Measurements from ENCODE around the gene USP17L28.
A peak's percentile ranks its signal among the peaks of the same experiment; 100 is the strongest.
"Not testable (repeated sequence)": the region's sequence is repeated elsewhere in the genome, so short reads cannot be mapped to it uniquely, and the experiment has no call there.

Gene USP17L28, protein sequence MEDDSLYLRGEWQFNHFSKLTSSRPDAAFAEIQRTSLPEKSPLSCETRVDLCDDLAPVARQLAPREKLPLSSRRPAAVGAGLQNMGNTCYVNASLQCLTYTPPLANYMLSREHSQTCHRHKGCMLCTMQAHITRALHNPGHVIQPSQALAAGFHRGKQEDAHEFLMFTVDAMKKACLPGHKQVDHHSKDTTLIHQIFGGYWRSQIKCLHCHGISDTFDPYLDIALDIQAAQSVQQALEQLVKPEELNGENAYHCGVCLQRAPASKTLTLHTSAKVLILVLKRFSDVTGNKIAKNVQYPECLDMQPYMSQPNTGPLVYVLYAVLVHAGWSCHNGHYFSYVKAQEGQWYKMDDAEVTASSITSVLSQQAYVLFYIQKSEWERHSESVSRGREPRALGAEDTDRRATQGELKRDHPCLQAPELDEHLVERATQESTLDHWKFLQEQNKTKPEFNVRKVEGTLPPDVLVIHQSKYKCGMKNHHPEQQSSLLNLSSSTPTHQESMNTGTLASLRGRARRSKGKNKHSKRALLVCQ

DNA sequence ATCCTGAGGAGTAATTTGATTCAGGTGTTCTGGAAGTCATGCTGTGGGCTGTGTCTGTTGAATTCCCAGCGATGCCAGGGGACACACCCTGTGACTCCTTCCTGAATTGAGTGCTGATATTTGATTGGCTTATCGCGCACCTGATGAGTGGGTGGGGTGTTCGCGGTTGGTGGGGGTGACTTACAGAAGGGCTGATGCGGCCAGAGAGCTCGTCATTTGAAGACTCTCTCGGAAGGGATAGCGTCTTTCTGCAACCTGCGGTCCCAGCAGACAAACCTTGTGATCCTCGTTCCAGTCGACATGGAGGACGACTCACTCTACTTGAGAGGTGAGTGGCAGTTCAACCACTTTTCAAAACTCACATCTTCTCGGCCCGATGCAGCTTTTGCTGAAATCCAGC is at the start of gene USP17L28:
TSS of gene USP17L28 (plus strand) at position 301 of the 400 bp plus-strand sequence. CDS start at position 301, 0 bp downstream.
- not testable (repeated sequence) for DNase-seq (ENCODE audit: low read depth)

DNA sequence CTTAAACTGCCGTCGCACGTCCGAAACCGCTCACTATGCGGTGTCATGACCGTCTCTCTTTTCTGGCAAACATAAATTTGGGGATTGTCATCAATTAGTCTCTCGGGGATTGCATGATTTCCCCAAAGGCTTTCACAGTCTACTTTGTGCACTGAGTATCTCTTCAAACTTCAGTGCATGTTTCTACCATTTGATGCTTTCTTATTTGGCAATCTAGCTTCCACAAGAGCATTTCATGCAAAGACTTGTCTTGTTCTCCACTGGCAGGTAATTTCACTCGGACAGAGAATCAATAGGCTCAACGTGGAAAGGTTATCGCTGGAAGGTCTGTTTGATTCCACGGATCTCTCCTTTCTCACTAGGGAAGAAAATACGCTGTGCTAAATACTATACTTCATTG is 24.5 kb upstream of the USP17L28 start:
- not testable (repeated sequence) for DNase-seq (ENCODE audit: low read depth)

DNA sequence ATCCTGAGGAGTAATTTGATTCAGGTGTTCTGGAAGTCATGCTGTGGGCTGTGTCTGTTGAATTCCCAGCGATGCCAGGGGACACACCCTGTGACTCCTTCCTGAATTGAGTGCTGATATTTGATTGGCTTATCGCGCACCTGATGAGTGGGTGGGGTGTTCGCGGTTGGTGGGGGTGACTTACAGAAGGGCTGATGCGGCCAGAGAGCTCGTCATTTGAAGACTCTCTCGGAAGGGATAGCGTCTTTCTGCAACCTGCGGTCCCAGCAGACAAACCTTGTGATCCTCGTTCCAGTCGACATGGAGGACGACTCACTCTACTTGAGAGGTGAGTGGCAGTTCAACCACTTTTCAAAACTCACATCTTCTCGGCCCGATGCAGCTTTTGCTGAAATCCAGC is 23.8 kb upstream of the USP17L28 start, which contains the start of gene USP17L24:
TSS of gene USP17L24 (plus strand) at position 301 of the 400 bp plus-strand sequence. CDS start at position 301, 0 bp downstream.
- not testable (repeated sequence) for DNase-seq (ENCODE audit: low read depth)

DNA sequence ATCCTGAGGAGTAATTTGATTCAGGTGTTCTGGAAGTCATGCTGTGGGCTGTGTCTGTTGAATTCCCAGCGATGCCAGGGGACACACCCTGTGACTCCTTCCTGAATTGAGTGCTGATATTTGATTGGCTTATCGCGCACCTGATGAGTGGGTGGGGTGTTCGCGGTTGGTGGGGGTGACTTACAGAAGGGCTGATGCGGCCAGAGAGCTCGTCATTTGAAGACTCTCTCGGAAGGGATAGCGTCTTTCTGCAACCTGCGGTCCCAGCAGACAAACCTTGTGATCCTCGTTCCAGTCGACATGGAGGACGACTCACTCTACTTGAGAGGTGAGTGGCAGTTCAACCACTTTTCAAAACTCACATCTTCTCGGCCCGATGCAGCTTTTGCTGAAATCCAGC is 19.1 kb upstream of the USP17L28 start, which contains the start of gene USP17L25:
TSS of gene USP17L25 (plus strand) at position 301 of the 400 bp plus-strand sequence. CDS start at position 301, 0 bp downstream.
- not testable (repeated sequence) for DNase-seq (ENCODE audit: low read depth)

DNA sequence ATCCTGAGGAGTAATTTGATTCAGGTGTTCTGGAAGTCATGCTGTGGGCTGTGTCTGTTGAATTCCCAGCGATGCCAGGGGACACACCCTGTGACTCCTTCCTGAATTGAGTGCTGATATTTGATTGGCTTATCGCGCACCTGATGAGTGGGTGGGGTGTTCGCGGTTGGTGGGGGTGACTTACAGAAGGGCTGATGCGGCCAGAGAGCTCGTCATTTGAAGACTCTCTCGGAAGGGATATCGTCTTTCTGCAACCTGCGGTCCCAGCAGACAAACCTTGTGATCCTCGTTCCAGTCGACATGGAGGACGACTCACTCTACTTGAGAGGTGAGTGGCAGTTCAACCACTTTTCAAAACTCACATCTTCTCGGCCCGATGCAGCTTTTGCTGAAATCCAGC is 14.3 kb upstream of the USP17L28 start, which contains the start of gene USP17L26:
TSS of gene USP17L26 (plus strand) at position 301 of the 400 bp plus-strand sequence. CDS start at position 301, 0 bp downstream.
- not testable (repeated sequence) for DNase-seq (ENCODE audit: low read depth)

DNA sequence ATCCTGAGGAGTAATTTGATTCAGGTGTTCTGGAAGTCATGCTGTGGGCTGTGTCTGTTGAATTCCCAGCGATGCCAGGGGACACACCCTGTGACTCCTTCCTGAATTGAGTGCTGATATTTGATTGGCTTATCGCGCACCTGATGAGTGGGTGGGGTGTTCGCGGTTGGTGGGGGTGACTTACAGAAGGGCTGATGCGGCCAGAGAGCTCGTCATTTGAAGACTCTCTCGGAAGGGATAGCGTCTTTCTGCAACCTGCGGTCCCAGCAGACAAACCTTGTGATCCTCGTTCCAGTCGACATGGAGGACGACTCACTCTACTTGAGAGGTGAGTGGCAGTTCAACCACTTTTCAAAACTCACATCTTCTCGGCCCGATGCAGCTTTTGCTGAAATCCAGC is 9.6 kb upstream of the USP17L28 start, which contains the start of gene USP17L5:
TSS of gene USP17L5 (plus strand) at position 301 of the 400 bp plus-strand sequence. CDS start at position 301, 0 bp downstream.
- DNase-seq (ENCODE audit: low read depth): not testable (repeated sequence)

DNA sequence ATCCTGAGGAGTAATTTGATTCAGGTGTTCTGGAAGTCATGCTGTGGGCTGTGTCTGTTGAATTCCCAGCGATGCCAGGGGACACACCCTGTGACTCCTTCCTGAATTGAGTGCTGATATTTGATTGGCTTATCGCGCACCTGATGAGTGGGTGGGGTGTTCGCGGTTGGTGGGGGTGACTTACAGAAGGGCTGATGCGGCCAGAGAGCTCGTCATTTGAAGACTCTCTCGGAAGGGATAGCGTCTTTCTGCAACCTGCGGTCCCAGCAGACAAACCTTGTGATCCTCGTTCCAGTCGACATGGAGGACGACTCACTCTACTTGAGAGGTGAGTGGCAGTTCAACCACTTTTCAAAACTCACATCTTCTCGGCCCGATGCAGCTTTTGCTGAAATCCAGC is 4.8 kb upstream of the USP17L28 start, which contains the start of gene USP17L27:
TSS of gene USP17L27 (plus strand) at position 301 of the 400 bp plus-strand sequence. CDS start at position 301, 0 bp downstream.
- DNase-seq (ENCODE audit: low read depth): not testable (repeated sequence)

DNA sequence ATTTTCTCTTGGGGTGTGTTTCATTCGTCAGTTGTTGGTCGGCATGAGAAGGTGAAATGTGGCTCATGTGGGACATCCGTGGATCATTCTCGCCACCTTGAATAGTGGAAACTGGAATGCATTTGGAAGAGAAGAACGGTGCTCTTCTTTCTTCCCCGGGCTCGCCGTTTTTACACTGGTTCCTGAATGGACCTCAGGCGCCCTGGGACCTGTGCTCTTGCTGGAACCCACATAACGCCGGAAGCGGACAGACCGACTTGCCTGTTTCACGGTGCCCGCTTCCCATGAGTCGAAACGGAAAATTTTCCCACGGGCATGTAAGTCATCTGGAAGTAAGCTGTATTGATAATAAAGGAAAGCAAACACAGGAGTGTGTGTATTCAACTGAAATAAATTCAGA is 2.2 kb downstream of the USP17L28 start:
- DNase-seq (ENCODE audit: low read depth): not testable (repeated sequence)

DNA sequence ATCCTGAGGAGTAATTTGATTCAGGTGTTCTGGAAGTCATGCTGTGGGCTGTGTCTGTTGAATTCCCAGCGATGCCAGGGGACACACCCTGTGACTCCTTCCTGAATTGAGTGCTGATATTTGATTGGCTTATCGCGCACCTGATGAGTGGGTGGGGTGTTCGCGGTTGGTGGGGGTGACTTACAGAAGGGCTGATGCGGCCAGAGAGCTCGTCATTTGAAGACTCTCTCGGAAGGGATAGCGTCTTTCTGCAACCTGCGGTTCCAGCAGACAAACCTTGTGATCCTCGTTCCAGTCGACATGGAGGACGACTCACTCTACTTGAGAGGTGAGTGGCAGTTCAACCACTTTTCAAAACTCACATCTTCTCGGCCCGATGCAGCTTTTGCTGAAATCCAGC is 4.6 kb downstream of the USP17L28 start, which contains the start of gene USP17L29:
TSS of gene USP17L29 (plus strand) at position 301 of the 400 bp plus-strand sequence. CDS start at position 301, 0 bp downstream.
- not testable (repeated sequence) for DNase-seq (ENCODE audit: low read depth)

DNA sequence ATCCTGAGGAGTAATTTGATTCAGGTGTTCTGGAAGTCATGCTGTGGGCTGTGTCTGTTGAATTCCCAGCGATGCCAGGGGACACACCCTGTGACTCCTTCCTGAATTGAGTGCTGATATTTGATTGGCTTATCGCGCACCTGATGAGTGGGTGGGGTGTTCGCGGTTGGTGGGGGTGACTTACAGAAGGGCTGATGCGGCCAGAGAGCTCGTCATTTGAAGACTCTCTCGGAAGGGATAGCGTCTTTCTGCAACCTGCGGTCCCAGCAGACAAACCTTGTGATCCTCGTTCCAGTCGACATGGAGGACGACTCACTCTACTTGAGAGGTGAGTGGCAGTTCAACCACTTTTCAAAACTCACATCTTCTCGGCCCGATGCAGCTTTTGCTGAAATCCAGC is 14.1 kb downstream of the USP17L28 start, which contains the start of gene USP17L30:
TSS of gene USP17L30 (plus strand) at position 301 of the 400 bp plus-strand sequence. CDS start at position 301, 0 bp downstream.
- DNase-seq (ENCODE audit: low read depth): not testable (repeated sequence)

DNA sequence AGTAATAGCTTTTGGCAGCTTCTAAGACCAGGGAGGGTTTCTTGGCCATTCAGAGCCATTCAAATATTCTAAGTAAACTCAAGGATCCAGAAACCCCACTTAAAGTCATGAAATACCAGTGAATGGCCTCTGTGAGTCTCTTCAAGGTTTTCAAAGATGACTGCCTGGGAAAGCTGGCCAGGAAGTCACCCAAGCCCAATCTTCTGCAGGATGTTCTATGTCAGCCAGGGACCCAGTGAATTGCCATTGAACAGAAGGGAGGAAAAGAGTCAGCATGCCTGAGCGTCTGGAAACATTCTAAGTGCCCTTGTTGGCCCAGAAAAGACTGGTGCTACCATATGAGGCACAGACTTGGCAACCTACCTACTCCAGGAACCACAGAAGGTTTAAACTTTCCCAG is 31.2 kb downstream of the USP17L28 start:
- DNase-seq (ENCODE audit: low read depth): not testable (repeated sequence)

DNA sequence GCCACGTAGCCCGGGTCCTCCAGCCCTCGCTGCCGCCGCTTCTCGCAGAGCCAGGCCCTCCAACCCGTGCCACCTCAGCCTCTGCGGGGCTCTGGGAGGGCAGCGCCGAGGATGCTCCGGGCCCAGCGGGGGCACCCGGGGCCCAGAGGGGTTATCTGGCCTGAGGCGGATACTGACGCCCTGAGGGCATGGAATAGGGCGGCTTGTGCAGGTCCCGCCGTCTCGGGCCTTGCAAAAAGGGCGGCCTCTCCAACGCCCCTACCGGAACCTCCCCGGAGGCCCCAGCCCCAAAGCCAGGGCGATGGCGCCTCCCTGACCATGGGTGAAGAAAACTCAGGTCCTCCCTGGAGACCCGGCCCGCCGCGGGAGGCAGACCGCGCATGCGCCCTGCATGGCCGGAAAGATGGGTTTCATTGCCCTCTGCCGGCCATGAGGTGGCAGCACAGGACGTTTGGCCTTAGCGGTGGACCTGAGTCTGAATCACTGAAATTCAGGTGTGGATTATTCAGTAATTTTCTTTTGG is 32.4 kb downstream of the USP17L28 start:
- DNase-seq (ENCODE audit: low read depth): peak; percentile 1

DNA sequence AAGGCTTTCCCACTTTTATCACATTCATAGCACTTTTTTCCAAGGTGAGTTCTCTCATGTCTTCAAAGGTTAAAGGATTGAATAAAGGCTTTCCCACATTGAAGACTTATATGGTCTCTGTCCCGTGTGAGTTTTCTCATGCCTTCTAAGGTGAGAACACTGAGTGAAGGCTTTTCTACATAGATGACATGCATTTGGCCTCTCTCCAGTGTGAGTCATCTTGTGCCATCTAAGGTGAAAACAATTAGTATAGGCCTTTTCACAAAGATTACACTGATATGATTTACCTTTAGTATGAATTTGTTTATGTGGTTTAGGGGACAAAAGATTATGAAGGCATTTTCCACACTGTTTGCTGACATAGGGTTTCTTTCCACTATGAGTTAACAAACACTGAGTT is 35.4 kb downstream of the USP17L28 start:
- DNase-seq (ENCODE audit: low read depth): no peak

DNA sequence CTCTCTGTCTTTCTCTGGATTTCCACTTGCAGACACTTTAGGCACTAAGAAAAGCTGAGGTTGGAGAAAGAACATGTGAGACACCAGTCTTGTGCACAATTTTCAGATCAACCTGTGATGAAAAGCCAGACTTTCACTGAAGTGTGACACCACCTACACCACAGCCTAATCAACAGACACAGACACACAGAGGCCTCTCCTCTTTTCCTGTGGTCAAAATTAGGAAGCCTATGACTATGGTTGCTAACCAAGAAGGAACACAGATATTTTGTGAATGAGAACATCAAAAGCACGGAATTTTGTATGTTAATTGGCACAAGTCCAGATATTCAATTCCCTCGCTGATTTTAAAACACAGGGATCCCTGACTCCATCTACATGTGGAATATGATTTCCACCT is 40.3 kb downstream of the USP17L28 start:
- not testable (repeated sequence) for DNase-seq (ENCODE audit: low read depth)

Measured in EH (cell line).